A375 (cell line): Measurements from ENCODE around the gene ASPG. TPM values are rescaled to one million over a fixed set of nuclear protein-coding genes. Genes with fewer than 3 reads are reported as not detected.

Experiments used
- small RNA-seq: library from RNA; depleted of rRNA; stranded (forward); fragments of <200 nt; gene quantifications from one replicate; pipeline ENCODE3, GENCODE V24; 2014
- total RNA-seq: library from RNA; depleted of rRNA; stranded (reverse); fragments of >200 nt; shearing (Covaris generic); gene quantifications from 2 replicates; pipeline ENCODE4 v1.2.3, GENCODE V29; 2014; rRNA removed

ASPG gene
- total RNA-seq, result not detected in 2 replicates

DNA sequence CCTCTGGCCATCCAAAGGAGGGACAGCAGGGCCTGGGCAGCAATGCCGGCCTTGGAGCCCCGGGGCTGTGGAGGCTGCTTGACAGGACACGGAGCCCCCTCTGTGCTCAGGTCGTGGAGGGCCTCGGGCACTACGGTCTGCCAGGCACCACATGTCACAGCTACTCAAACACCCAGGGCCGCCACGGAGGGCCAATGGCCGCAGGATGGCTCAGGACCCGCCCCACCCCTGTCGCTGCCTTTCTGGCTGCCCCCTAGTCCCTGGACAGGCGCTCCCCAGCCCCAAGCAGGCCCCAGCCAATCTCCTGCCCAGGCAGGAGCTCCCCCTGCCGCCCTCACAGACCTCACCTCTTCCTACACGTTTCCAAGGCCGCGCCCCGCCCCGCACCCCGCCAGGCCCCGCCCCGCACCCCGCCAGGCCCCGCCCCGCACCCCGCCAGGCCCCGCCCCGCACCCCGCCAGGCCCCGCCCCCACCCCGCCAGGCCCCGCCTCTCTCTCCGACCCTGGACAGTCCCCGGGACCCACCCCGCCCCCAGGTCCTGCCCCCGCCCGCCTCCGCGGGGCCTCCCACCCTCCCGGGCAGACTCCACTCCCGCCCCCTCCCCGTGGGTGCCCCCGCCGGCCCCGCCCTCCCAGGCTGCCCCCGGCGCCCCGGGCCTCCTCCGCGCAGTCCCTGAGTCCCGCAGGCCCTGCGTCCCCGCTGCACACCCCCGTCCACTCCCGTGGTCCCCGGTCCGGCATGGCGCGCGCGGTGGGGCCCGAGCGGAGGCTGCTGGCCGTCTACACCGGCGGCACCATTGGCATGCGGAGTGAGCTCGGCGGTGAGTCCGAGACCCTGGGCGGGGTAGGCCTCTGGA lies at the start of gene ASPG:
Gene ASPG, plus strand, starts transcription at position 669 of the 857 bp plus-strand sequence. Its CDS starts 71 bp downstream, at position 740.

DNA sequence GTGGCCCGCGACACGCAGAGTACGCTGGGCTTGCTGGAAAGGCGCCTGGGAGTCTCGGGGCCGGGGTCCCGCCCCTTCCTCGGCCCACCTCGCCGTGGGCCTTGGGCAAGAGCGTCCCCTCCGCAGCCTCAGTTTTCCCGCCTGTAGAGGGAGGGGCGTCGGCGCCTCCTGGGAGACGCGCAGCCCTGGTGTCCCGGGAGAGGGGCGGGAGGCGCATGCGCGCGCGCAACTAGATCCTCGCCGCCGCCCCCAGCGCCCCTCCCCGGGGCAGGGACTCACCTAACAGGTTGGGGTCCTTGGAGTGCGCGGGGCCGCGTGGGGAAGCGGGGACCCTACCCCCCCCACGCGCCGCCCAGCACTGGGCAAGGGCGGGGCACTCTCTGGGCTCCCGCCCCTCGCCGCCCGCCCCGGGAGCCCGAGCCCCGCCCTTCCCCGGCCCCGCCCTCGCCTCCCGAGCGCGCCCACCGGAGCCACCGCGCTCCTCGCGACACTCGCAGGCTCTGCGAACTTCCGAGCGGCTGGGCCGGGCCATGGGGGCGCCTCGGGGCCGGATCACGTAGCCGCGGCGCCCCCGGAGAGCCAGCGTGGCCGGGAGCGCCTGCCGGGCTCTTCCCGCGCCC lies 52.7 kb downstream of the ASPG start, which contains the start of gene KIF26A:
Gene KIF26A, plus strand, starts transcription at position 490 of the 620 bp plus-strand sequence. CDS start 136 bp downstream, outside the sequence.

Small RNA genes lying within 50 kb of the gene (small RNA-seq; reads per million reads assigned to genes)
- gene MIR203A, result not detected

Other genes with a start within 250 kb of the ASPG start
- 6.1 and 7.7 TPM in 2 replicates for gene PPP1R13B, start 238.1 kb upstream of the ASPG start, total RNA-seq
- not detected in 2 replicates for gene TDRD9, start 157.2 kb upstream of the ASPG start, total RNA-seq
- gene RD3L, start 143.2 kb upstream of the ASPG start, total RNA-seq, result not detected in 2 replicates
- not detected in 2 replicates for gene KIF26A, start 52.9 kb downstream of the ASPG start, total RNA-seq